ENCODE data around the gene TMC4. TPM values are rescaled to one million over a fixed set of nuclear protein-coding genes. Genes with fewer than 3 reads are reported as not detected.

TMC4 gene
- total and polyA plus RNA-seq, 3 donors from 2014 or later: 0.31 to 4.1 (median 0.43) TPM

- Histone ChIP-seq H3K36me3 (ENCODE audit: low read depth, missing control alignments) (no peaks in the 10 kb centered on the region), H3K27ac (no peak overlapping the region), H3K27me3 (no peaks in the 10 kb centered on the region), H3K4me3 (no peak overlapping the region), H3K4me1 (no peaks in the 10 kb centered on the region), H3K9me3 (no peaks in the 10 kb centered on the region)
- DNase-seq: no peak
- TF ChIP-seq CTCF (IDR thresholded peaks at IDR 0.05) (no peak), POLR2A (IDR thresholded peaks at IDR 0.05) (no peak)
- intact Hi-C loops (cut with DNase I; ENCODE audit: low total_unique reads): no loop called here
- 80 to 84% methylated on average over 18 to 23 of the region's 23 CpGs for WGBS, 2 donors
These were observed 21.5 kb downstream of the TMC4 start for GRCh38 chr19:54151362-54152035.

- no peak overlapping the region for H3K27ac ChIP-seq
- no peaks in the 10 kb centered on the region for H3K9me3 ChIP-seq
- no peaks in the 10 kb centered on the region for H3K27me3 ChIP-seq
- TF ChIP-seq POLR2A (IDR thresholded peaks at IDR 0.05) (no peak), CTCF (IDR thresholded peaks at IDR 0.05) (no peak)
- no peak overlapping the region for H3K4me3 ChIP-seq
- 85% methylated on average over 12 of the region's 12 CpGs for WGBS, 2 donors
- no peak for DNase-seq
- no peaks in the 10 kb centered on the region for H3K36me3 ChIP-seq (ENCODE audit: low read depth, missing control alignments)
- no peaks in the 10 kb centered on the region for H3K4me1 ChIP-seq
- intact Hi-C loops (cut with DNase I; ENCODE audit: low total_unique reads): no loop called here
These were observed 23.7 kb downstream of the TMC4 start for GRCh38 chr19:54149021-54149812.

DNA sequence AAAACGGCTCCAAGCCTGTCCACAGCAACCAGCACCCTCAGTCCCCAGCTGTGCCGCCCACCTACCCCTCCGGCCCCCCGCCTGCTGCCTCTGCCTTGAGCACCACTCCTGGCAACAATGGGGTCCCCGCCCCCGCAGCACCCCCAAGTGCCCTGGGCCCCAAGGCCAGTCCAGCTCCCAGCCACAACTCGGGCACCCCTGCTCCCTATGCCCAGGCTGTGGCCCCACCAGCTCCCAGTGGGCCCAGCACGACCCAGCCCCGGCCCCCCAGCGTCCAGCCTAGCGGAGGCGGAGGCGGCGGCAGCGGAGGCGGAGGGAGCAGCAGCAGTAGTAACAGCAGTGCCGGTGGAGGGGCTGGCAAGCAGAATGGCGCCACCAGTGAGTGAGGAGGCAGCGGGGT, 24.8 kb downstream of the TMC4 start:
- H3K27ac ChIP-seq: no peak overlapping the region
- no peaks in the 10 kb centered on the region for H3K4me1 ChIP-seq
- DNase-seq: no peak
- H3K27me3 ChIP-seq: no peaks in the 10 kb centered on the region
- intact Hi-C loops (cut with DNase I; ENCODE audit: low total_unique reads): no loop called here
- no peaks in the 10 kb centered on the region for H3K9me3 ChIP-seq
- H3K4me3 ChIP-seq: no peak overlapping the region
- no peaks in the 10 kb centered on the region for H3K36me3 ChIP-seq (ENCODE audit: low read depth, missing control alignments)
- TF ChIP-seq POLR2A (IDR thresholded peaks at IDR 0.05): no peak
- no peak for TF ChIP-seq CTCF (IDR thresholded peaks at IDR 0.05)
- 69 to 87% methylated on average over 3 to 19 of the region's 19 CpGs for WGBS, 2 donors

DNA sequence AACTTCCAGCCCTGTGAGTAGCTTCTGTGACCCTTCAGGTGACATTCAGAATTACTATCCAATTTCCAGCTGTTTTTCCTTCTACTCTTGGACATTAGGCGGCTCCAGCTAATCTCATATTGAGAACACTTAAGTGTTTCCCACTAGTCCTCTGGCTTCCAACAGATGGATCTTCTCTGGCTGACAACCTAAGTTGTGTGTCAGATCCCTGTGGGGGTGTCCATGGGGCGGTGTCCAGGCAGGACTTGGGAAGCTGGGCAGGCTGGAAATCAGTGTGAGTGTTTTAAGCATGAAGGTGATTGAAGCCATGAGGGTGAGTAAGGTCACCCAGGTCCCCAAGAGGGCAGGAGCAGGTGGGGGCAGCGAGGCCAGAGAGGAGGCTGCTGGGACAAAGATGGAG, 25.3 kb downstream of the TMC4 start:
- intact Hi-C loops (cut with DNase I; ENCODE audit: low total_unique reads): no loop called here

More for the DNA sequence above, 25.3 kb downstream of the TMC4 start:
- DNase-seq: no peak
- 54 to 56% methylated on average over 2 to 3 of the region's 3 CpGs for WGBS, 2 donors
- no peak overlapping the region for H3K27ac ChIP-seq
- no peaks in the 10 kb centered on the region for H3K27me3 ChIP-seq
- H3K4me1 ChIP-seq: no peaks in the 10 kb centered on the region
- H3K36me3 ChIP-seq (ENCODE audit: low read depth, missing control alignments): no peaks in the 10 kb centered on the region
- no peak for TF ChIP-seq CTCF (IDR thresholded peaks at IDR 0.05)
- TF ChIP-seq POLR2A (IDR thresholded peaks at IDR 0.05): no peak
- H3K9me3 ChIP-seq: no peaks in the 10 kb centered on the region
- H3K4me3 ChIP-seq: no peak overlapping the region

Measured in testis (tissue), 3 donors.